ENCODE results near the gene MAEA.

Gene MAEA

GRCh38 chr4:1274871-1275270 is 14.8 kb upstream of the MAEA start:
- Histone ChIP-seq H3K4me1 (ENCODE audit: control insufficient read depth, insufficient read depth, low read depth, low read length) (no peaks in the 10 kb centered on the region), H3K9me3 (ENCODE audit: control insufficient read depth, low read length) (no peaks in the 10 kb centered on the region), H2BK5ac (ENCODE audit: low read depth, low read length, poor library complexity, severe bottlenecking) (no peak overlapping the region), H3K14ac (ENCODE audit: low read length in 2 of 2) (no peak overlapping the region), H3K9ac (ENCODE audit: low read length) (no peak overlapping the region), H3K36me3 (ENCODE audit: control insufficient read depth in 1 of 2, insufficient read depth in 2 of 2, low read depth in 1 of 2, low read length in 2 of 2) (no peaks in the 10 kb centered on the region), H4K91ac (ENCODE audit: low read length) (no peak overlapping the region), H3K27me3 (ENCODE audit: control insufficient read depth in 1 of 2, insufficient read depth in 1 of 2, low read length in 2 of 2) (peaks cover 3 to 7% of the 10 kb centered on the region in 2 experiments), H3K79me1 (replicated peaks; ENCODE audit: low read length, poor library complexity, severe bottlenecking) (no peaks in the 10 kb centered on the region), H3K18ac (ENCODE audit: low read depth in 1 of 2, low read length in 2 of 2) (no peak overlapping the region), H2BK12ac (ENCODE audit: low read length in 2 of 2) (no peak overlapping the region), H2AFZ (ENCODE audit: low read depth, low read length) (no peak overlapping the region), H3K4me3 (ENCODE audit: insufficient read depth in 1 of 2, low read depth in 1 of 2, low read length in 2 of 2) (no peak overlapping the region), H3K4ac (ENCODE audit: low read depth in 1 of 2, low read length in 2 of 2) (no peak overlapping the region), H3K23ac (ENCODE audit: low read length in 2 of 2) (no peak overlapping the region), H2AK5ac (ENCODE audit: low read length, severe bottlenecking) (no peak overlapping the region), H2BK15ac (ENCODE audit: low read depth, poor library complexity, severe bottlenecking) (no peak overlapping the region), H2BK120ac (ENCODE audit: low read depth, low read length) (no peak overlapping the region), H3K4me2 (ENCODE audit: low read length, poor library complexity, severe bottlenecking) (no peak overlapping the region), H3K27ac (ENCODE audit: low read length, poor library complexity, severe bottlenecking) (no peak overlapping the region), H4K8ac (ENCODE audit: low read length) (no peak overlapping the region)
- 94% methylated on average over 4 of the region's 9 CpGs for whole genome bisulfite sequencing
- DNase-seq, result no peak

GRCh38 chr4:1276984-1277383 is 12.7 kb upstream of the MAEA start:
- no peak overlapping the region for H3K4ac ChIP-seq (ENCODE audit: low read depth in 1 of 2, low read length in 2 of 2)
- no peak overlapping the region for H2AK5ac ChIP-seq (ENCODE audit: low read length, severe bottlenecking)
- H3K18ac ChIP-seq (ENCODE audit: low read depth in 1 of 2, low read length in 2 of 2), result no peak overlapping the region
- no peak overlapping the region for H3K23ac ChIP-seq (ENCODE audit: low read length in 2 of 2)
- H4K8ac ChIP-seq (ENCODE audit: low read length), result no peak overlapping the region
- no peak overlapping the region for H3K27ac ChIP-seq (ENCODE audit: low read length, poor library complexity, severe bottlenecking)
- no peak for DNase-seq
- H3K4me3 ChIP-seq (ENCODE audit: insufficient read depth in 1 of 2, low read depth in 1 of 2, low read length in 2 of 2), result no peak overlapping the region
- H3K9me3 ChIP-seq (ENCODE audit: control insufficient read depth, low read length), result no peaks in the 10 kb centered on the region
- H2BK15ac ChIP-seq (ENCODE audit: low read depth, poor library complexity, severe bottlenecking), result no peak overlapping the region
- H3K9ac ChIP-seq (ENCODE audit: low read length), result no peak overlapping the region
- no peak overlapping the region for H3K4me2 ChIP-seq (ENCODE audit: low read length, poor library complexity, severe bottlenecking)
- no peak overlapping the region for H3K14ac ChIP-seq (ENCODE audit: low read length in 2 of 2)
- no peaks in the 10 kb centered on the region for H3K79me1 ChIP-seq (replicated peaks; ENCODE audit: low read length, poor library complexity, severe bottlenecking)
- H4K91ac ChIP-seq (ENCODE audit: low read length), result no peak overlapping the region
- H2BK120ac ChIP-seq (ENCODE audit: low read depth, low read length), result no peak overlapping the region
- H3K36me3 ChIP-seq (ENCODE audit: control insufficient read depth in 1 of 2, insufficient read depth in 2 of 2, low read depth in 1 of 2, low read length in 2 of 2), result no peaks in the 10 kb centered on the region
- WGBS, result 79% methylated on average over 2 of the region's 2 CpGs
- no peak overlapping the region for H2BK5ac ChIP-seq (ENCODE audit: low read depth, low read length, poor library complexity, severe bottlenecking)
- H3K27me3 ChIP-seq (ENCODE audit: control insufficient read depth in 1 of 2, insufficient read depth in 1 of 2, low read length in 2 of 2), result peaks cover 7 to 11% of the 10 kb centered on the region in 2 experiments
- H3K4me1 ChIP-seq (ENCODE audit: control insufficient read depth, insufficient read depth, low read depth, low read length), result no peaks in the 10 kb centered on the region
- H2AFZ ChIP-seq (ENCODE audit: low read depth, low read length), result no peak overlapping the region
- no peak overlapping the region for H2BK12ac ChIP-seq (ENCODE audit: low read length in 2 of 2)

GRCh38 chr4:1277667-1278665 is 11.7 kb upstream of the MAEA start:
- no peaks in the 10 kb centered on the region for H3K79me1 ChIP-seq (replicated peaks; ENCODE audit: low read length, poor library complexity, severe bottlenecking)
- H3K27ac ChIP-seq (ENCODE audit: low read length, poor library complexity, severe bottlenecking), result no peak overlapping the region
- no peak overlapping the region for H3K23ac ChIP-seq (ENCODE audit: low read length in 2 of 2)
- no peak overlapping the region for H4K91ac ChIP-seq (ENCODE audit: low read length)
- H2AFZ ChIP-seq (ENCODE audit: low read depth, low read length), result no peak overlapping the region
- no peak overlapping the region for H3K18ac ChIP-seq (ENCODE audit: low read depth in 1 of 2, low read length in 2 of 2)
- H2AK5ac ChIP-seq (ENCODE audit: low read length, severe bottlenecking), result no peak overlapping the region
- H3K14ac ChIP-seq (ENCODE audit: low read length in 2 of 2), result no peak overlapping the region
- no peak overlapping the region for H3K9ac ChIP-seq (ENCODE audit: low read length)
- no peaks in the 10 kb centered on the region for H3K9me3 ChIP-seq (ENCODE audit: control insufficient read depth, low read length)
- H4K8ac ChIP-seq (ENCODE audit: low read length), result no peak overlapping the region
- no peaks in the 10 kb centered on the region for H3K36me3 ChIP-seq (ENCODE audit: control insufficient read depth in 1 of 2, insufficient read depth in 2 of 2, low read depth in 1 of 2, low read length in 2 of 2)
- WGBS, result 81% methylated on average over 14 of the region's 15 CpGs
- peaks cover 7 to 11% of the 10 kb centered on the region in 2 experiments for H3K27me3 ChIP-seq (ENCODE audit: control insufficient read depth in 1 of 2, insufficient read depth in 1 of 2, low read length in 2 of 2)
- no peak overlapping the region for H2BK15ac ChIP-seq (ENCODE audit: low read depth, poor library complexity, severe bottlenecking)
- peak; percentile 14 for DNase-seq
- no peaks in the 10 kb centered on the region for H3K4me1 ChIP-seq (ENCODE audit: control insufficient read depth, insufficient read depth, low read depth, low read length)
- H2BK120ac ChIP-seq (ENCODE audit: low read depth, low read length), result no peak overlapping the region
- no peak overlapping the region for H2BK12ac ChIP-seq (ENCODE audit: low read length in 2 of 2)
- H3K4me3 ChIP-seq (ENCODE audit: insufficient read depth in 1 of 2, low read depth in 1 of 2, low read length in 2 of 2), result no peak overlapping the region
- H3K4ac ChIP-seq (ENCODE audit: low read depth in 1 of 2, low read length in 2 of 2), result no peak overlapping the region
- no peak overlapping the region for H3K4me2 ChIP-seq (ENCODE audit: low read length, poor library complexity, severe bottlenecking)
- H2BK5ac ChIP-seq (ENCODE audit: low read depth, low read length, poor library complexity, severe bottlenecking), result no peak overlapping the region

GRCh38 chr4:1279253-1279652 is 10.4 kb upstream of the MAEA start:
- Histone ChIP-seq H4K8ac (ENCODE audit: low read length) (no peak overlapping the region), H3K4ac (ENCODE audit: low read depth in 1 of 2, low read length in 2 of 2) (no peak overlapping the region), H3K9me3 (ENCODE audit: control insufficient read depth, low read length) (no peaks in the 10 kb centered on the region), H3K9ac (ENCODE audit: low read length) (no peak overlapping the region), H2BK12ac (ENCODE audit: low read length in 2 of 2) (no peak overlapping the region), H3K36me3 (ENCODE audit: control insufficient read depth in 1 of 2, insufficient read depth in 2 of 2, low read depth in 1 of 2, low read length in 2 of 2) (no peaks in the 10 kb centered on the region), H2BK120ac (ENCODE audit: low read depth, low read length) (no peak overlapping the region), H3K23ac (ENCODE audit: low read length in 2 of 2) (no peak overlapping the region), H3K4me1 (ENCODE audit: control insufficient read depth, insufficient read depth, low read depth, low read length) (no peaks in the 10 kb centered on the region), H2AFZ (ENCODE audit: low read depth, low read length) (no peak overlapping the region), H2AK5ac (ENCODE audit: low read length, severe bottlenecking) (no peak overlapping the region), H3K4me3 (ENCODE audit: insufficient read depth in 1 of 2, low read depth in 1 of 2, low read length in 2 of 2) (no peak overlapping the region), H3K79me1 (replicated peaks; ENCODE audit: low read length, poor library complexity, severe bottlenecking) (no peaks in the 10 kb centered on the region), H2BK5ac (ENCODE audit: low read depth, low read length, poor library complexity, severe bottlenecking) (no peak overlapping the region), H3K18ac (ENCODE audit: low read depth in 1 of 2, low read length in 2 of 2) (no peak overlapping the region), H3K14ac (ENCODE audit: low read length in 2 of 2) (no peak overlapping the region), H3K27me3 (ENCODE audit: control insufficient read depth in 1 of 2, insufficient read depth in 1 of 2, low read length in 2 of 2) (peaks cover 7 to 11% of the 10 kb centered on the region in 2 experiments), H3K27ac (ENCODE audit: low read length, poor library complexity, severe bottlenecking) (no peak overlapping the region), H3K4me2 (ENCODE audit: low read length, poor library complexity, severe bottlenecking) (no peak overlapping the region), H4K91ac (ENCODE audit: low read length) (no peak overlapping the region), H2BK15ac (ENCODE audit: low read depth, poor library complexity, severe bottlenecking) (no peak overlapping the region)
- DNase-seq, result no peak
- 93% methylated on average over 10 of the region's 10 CpGs for WGBS

Measured in mesenchymal stem cell (in vitro differentiated cells and primary cell).